K562 (cell line): Measurements from ENCODE around the gene TMEM88. TPM values are rescaled to one million over a fixed set of nuclear protein-coding genes. Genes with fewer than 3 reads are reported as not detected.
A peak's percentile ranks its signal among the peaks of the same experiment; 100 is the strongest.

Source experiments
- ATAC-seq: fragments of 200-7000 bp; cut with Tn5 transposase; 3 replicates; pipeline ENCODE4 v1.9.1; 2020; ENCODE audit warnings: moderate library complexity
- BruUV-seq: library from RNA; stranded (reverse); fragments of 400-500 nt; replicated peaks from 2 replicates; lab custom pipeline; 2021; lab: Mats Ljungman, UMichigan
- CTCF ChIA-PET: fragments of 300-600 bp; formaldehyde crosslinking; extraction: SDS; loops from one replicate; lab custom pipeline; 2021; ENCODE audit warnings: low intra/inter-chr PET ratio; lab: Yijun Ruan, JAX
- POLR2A ChIA-PET: fragments of 300-600, 350-650 bp; sonication (Branson Sonifier 250); formaldehyde crosslinking; extraction: SDS; loops from one replicate; lab custom pipeline; 2021; ENCODE audit warnings: antibody characterized with exemption, inconsistent platforms; lab: Yijun Ruan, JAX
- DNase-seq, 4 experiments: peaks; one replicate each; pipeline versions ENCODE4 v3.0.0 to v3.0.0-alpha.2; 2011 to 2018; ENCODE audit warnings: low spot score in 3 of 4, mixed read lengths in 3 of 4; ENCODE audit errors: extremely low read depth in 1 of 4
- FAIRE-seq: peaks from 2 replicates; lab custom pipeline; 2011; peaks lifted over from hg19 to GRCh38; lab: Jason Lieb, UNC
- H2AFZ ChIP-seq: 2 replicates; pipeline ENCODE4 v1.6.0; 2011; ENCODE audit warnings: low read depth, low read length, control low read depth, inconsistent platforms
- H3K27ac ChIP-seq: fragments of 200-600 bp; 3 replicates; pipeline ENCODE4 v1.8.0; 2011; ENCODE audit warnings: low read depth, mild to moderate bottlenecking, control low read depth, inconsistent platforms, low read length, moderate library complexity, mixed read lengths; ENCODE audit errors: extremely low read depth
- H3K27me3 ChIP-seq, 2 experiments: fragments of 300-600 bp in 1 of 2; 2 replicates in 1 of 2; 3 replicates in 1 of 2; pipeline versions ENCODE4 v1.6.0 to v1.8.0; 2011; ENCODE audit warnings: inconsistent platforms in 2 of 2, low read length in 2 of 2, mild to moderate bottlenecking in 1 of 2, mixed read lengths in 1 of 2, moderate library complexity in 1 of 2; ENCODE audit not compliant: control insufficient read depth in 2 of 2, insufficient read depth in 2 of 2
- H3K36me3 ChIP-seq: fragments of 300-600 bp; 3 replicates; pipeline ENCODE4 v1.8.0; 2011; ENCODE audit warnings: mild to moderate bottlenecking, low read length, inconsistent platforms; ENCODE audit not compliant: control insufficient read depth, insufficient read depth
- H3K4me1 ChIP-seq, 2 experiments: fragments of 200-600 bp in 1 of 2; replicated peaks in 1 of 2; 2 replicates in 1 of 2; 3 replicates in 1 of 2; pipeline versions ENCODE4 v1.5.1 to v1.8.0; 2011; ENCODE audit warnings: inconsistent platforms in 2 of 2, low read length in 2 of 2, mild to moderate bottlenecking in 1 of 2, mixed read lengths in 1 of 2, moderate library complexity in 1 of 2; ENCODE audit not compliant: control insufficient read depth in 2 of 2, insufficient read depth in 2 of 2
- H3K4me2 ChIP-seq: 2 replicates; pipeline ENCODE4 v1.6.1; 2011; ENCODE audit warnings: low read length, control low read depth, inconsistent platforms, mixed read lengths; ENCODE audit not compliant: insufficient read depth
- H3K4me3 ChIP-seq: fragments of 200-600 bp; sonication (generic), shearing (Covaris generic); 2 replicates; pipeline ENCODE4 v1.5.1; 2016; ENCODE audit warnings: control low read depth, inconsistent platforms
- H3K79me2 ChIP-seq: fragments of 200-600 bp; 3 replicates; pipeline ENCODE4 v1.8.0; 2011; ENCODE audit warnings: low read length, inconsistent platforms; ENCODE audit not compliant: control insufficient read depth, insufficient read depth
- H3K9ac ChIP-seq, 2 experiments: 2 replicates each; pipeline versions ENCODE4 v1.6.0 to v1.6.1; 2011; ENCODE audit warnings: low read depth in 2 of 2, low read length in 2 of 2, control low read depth in 1 of 2, inconsistent platforms in 1 of 2, mild to moderate bottlenecking in 1 of 2, mixed read lengths in 1 of 2; ENCODE audit not compliant: insufficient read depth in 1 of 2
- H3K9me1 ChIP-seq: one replicate; pipeline ENCODE4 v1.6.0; 2011; ENCODE audit warnings: inconsistent platforms, mild to moderate bottlenecking, low read length, moderate library complexity; ENCODE audit not compliant: control insufficient read depth, insufficient read depth
- H3K9me3 ChIP-seq: replicated peaks from 2 replicates; pipeline ENCODE4 v1.5.1; 2011; ENCODE audit warnings: low read depth, low read length, inconsistent platforms; ENCODE audit not compliant: control insufficient read depth, insufficient read depth
- H4K20me1 ChIP-seq: replicated peaks from 2 replicates; pipeline ENCODE4 v1.6.1; 2011; ENCODE audit warnings: low read length, inconsistent platforms, mixed read lengths; ENCODE audit not compliant: control insufficient read depth, insufficient read depth
- C11orf30 ChIP-seq: fragments of 450-650 bp; IDR thresholded peaks from 2 replicates; pipeline ENCODE4 v1.6.1; 2016; ENCODE audit warnings: low read depth, mild to moderate bottlenecking
- FOXJ3 ChIP-seq: sonication (generic); formaldehyde crosslinking; IDR thresholded peaks from 2 replicates; pipeline ENCODE4 v1.4.0; 2020; ENCODE audit warnings: mild to moderate bottlenecking, missing genetic modification reagents
- GTF2F1 ChIP-seq: IDR thresholded peaks from 2 replicates; pipeline ENCODE4 v1.6.1; 2011; ENCODE audit warnings: low read depth, low read length, improper control_type of control experiment
- KDM1A ChIP-seq, 2 experiments: fragments of 450-650 bp; IDR thresholded peaks; 2 replicates each; pipeline ENCODE4 v1.6.1; 2016; ENCODE audit warnings: mild to moderate bottlenecking in 2 of 2
- KDM2B ChIP-seq: fragments of 250-450 bp; sonication (Bioruptor Pico); IDR thresholded peaks from 2 replicates; pipeline ENCODE4 v1.8.0; 2021; ENCODE audit warnings: mild to moderate bottlenecking, moderate library complexity
- MCM7 ChIP-seq, 2 experiments: fragments of 450-650 bp; IDR thresholded peaks; 2 replicates each; pipeline ENCODE4 v1.6.1; 2016 to 2018
- ZNF512 ChIP-seq: IDR thresholded peaks from 2 replicates; pipeline ENCODE4 v1.6.1; 2016; ENCODE audit warnings: missing genetic modification characterization, missing compliant biosample characterization
- ZNF75A ChIP-seq: fragments of 450-650 bp; formaldehyde crosslinking; IDR thresholded peaks from 2 replicates; pipeline ENCODE4 v1.4.0; 2020; ENCODE audit warnings: mild to moderate bottlenecking
- WGBS: fragments of 100-300 bp; shearing (Covaris generic); methylation state at CpG from one replicate; pipeline ENCODE4 v1.1.6; 2016; ENCODE audit warnings: low coverage, mixed read lengths; ENCODE audit not compliant: insufficient coverage; ENCODE audit errors: missing lambda C conversion rate; 5-methylcytosine and 5-hydroxymethylcytosine counted together
- in situ Hi-C: fragments of 300-500 bp; cut with MboI; formaldehyde crosslinking; loops from 4 replicates; pipeline ENCODE4 v1.15.0; 2018; ENCODE audit warnings: inconsistent platforms, mixed read lengths
- intact Hi-C: fragments of 100-400 bp; cut with micrococcal nuclease; formaldehyde crosslinking; loops from 2 replicates; pipeline ENCODE4 v1.14.2; 2022
- polyA plus RNA-seq, 8 experiments: library from polyadenylated mRNA; depleted of rRNA in 4 of 8; stranded (reverse) in 5 of 8; unstranded in 3 of 8; fragments of >200 nt; fragmentation: Nextera tagmentation in 2 of 8; fragmentation: Illumina TruSeq in 1 of 8; extraction: Ambion mirVana in 2 of 8; extraction: Trizol in 1 of 8; gene quantifications; 2 replicates each; pipeline versions ENCODE4 v1.2.1 to v1.2.3, GENCODE V29; 2011 to 2014; ENCODE audit warnings: inconsistent platforms in 1 of 8, missing spikeins in 1 of 8
- total RNA-seq, 7 experiments: library from RNA; depleted of rRNA in 6 of 7; stranded (reverse); fragments of >200 nt in 6 of 7; fragmentation: Illumina TruSeq in 2 of 7; extraction: Trizol in 2 of 7; gene quantifications; 2 replicates each; pipeline versions ENCODE4 v1.2.1 to v1.2.3, GENCODE V29; 2011 to 2021; ENCODE audit warnings: low replicate concordance in 1 of 7
- TF ChIP-seq, protein P1 (sequence below), 2 experiments: IDR thresholded peaks; 2 replicates each; pipeline ENCODE4 v1.6.1; 2011; ENCODE audit warnings: borderline replicate concordance in 1 of 2, control low read depth in 1 of 2, low read depth in 1 of 2, low read length in 1 of 2, mild to moderate bottlenecking in 1 of 2, mixed read lengths in 1 of 2, moderate library complexity in 1 of 2; ENCODE audit not compliant: insufficient read depth in 1 of 2, insufficient read length in 1 of 2, poor library complexity in 1 of 2, severe bottlenecking in 1 of 2; ENCODE audit errors: extremely low read depth in 1 of 2

The TMEM88 gene
- total and polyA plus RNA-seq, 9 of the 15 experiments (the other 6 are each of a cell fraction or from before 2014, with no cell fraction given), result 0.10 to 1.4 (median 0.36) TPM; not detected in 3

- no peaks in the 10 kb centered on the region for H3K9me1 ChIP-seq
- no peaks in the 10 kb centered on the region for H4K20me1 ChIP-seq
- TF ChIP-seq KDM1A (IDR thresholded peaks at IDR 0.05) (no peak), ZNF75A (CRISPR knock-in tag) (no peak), FOXJ3 (CRISPR knock-in tag) (no peak), MCM7 (IDR thresholded peaks at IDR 0.05) (no peak), GTF2F1 (no peak), C11orf30 (no peak), ZNF512 (no peak), KDM2B (no peak)
- TF ChIP-seq, protein P1, sequence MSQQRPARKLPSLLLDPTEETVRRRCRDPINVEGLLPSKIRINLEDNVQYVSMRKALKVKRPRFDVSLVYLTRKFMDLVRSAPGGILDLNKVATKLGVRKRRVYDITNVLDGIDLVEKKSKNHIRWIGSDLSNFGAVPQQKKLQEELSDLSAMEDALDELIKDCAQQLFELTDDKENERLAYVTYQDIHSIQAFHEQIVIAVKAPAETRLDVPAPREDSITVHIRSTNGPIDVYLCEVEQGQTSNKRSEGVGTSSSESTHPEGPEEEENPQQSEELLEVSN (IDR thresholded peaks at IDR 0.05; ENCODE audit: borderline replicate concordance in 1 of 2, extremely low read depth in 1 of 2, insufficient read depth in 1 of 2, insufficient read length in 1 of 2, low read depth in 1 of 2, low read length in 1 of 2, poor library complexity in 1 of 2, severe bottlenecking in 1 of 2), result no peak
- ChIA-PET POLR2A (interaction anchor here (0.5 to 2.9 kb wide), 2 partner anchors 11 to 26 kb away, joined by 3 to 17 read pairs; no protein-coding TSS in a partner anchor), CTCF (interaction anchor here (0.7 to 1.0 kb wide), 2 partner anchors 17 to 113 kb away, joined by 3 to 4 read pairs; no protein-coding TSS in a partner anchor)
- intact Hi-C loops, result loop anchor here (5.0 to 10.0 kb wide), 2 partner anchors 37 to 114 kb away; no protein-coding TSS in a partner anchor
- peak overlapping the region; percentile 93 for H3K4me2 ChIP-seq
- no peak for FAIRE-seq
- no peak overlapping the region for H3K27ac ChIP-seq
- peak overlapping the region; percentile 88 to 94; a peak in 2 of 4 replicates for H3K9ac ChIP-seq
- 74% methylated on average over 7 of the region's 8 CpGs for WGBS
- peaks cover 11 to 37% of the 10 kb centered on the region in 2 experiments; a peak in 4 of 5 replicates for H3K4me1 ChIP-seq
- H3K4me3 ChIP-seq, result peak overlapping the region; percentile 65
- no peak overlapping the region for H2AFZ ChIP-seq
- DNase-seq, result no peak
- BruUV-seq, result no TSS peak
- H3K27me3 ChIP-seq, result no peaks in the 10 kb centered on the region
- peaks cover 20% of the 10 kb centered on the region; the same call in 2 of the 3 replicates for H3K36me3 ChIP-seq
- in situ Hi-C loops, result no loop called here
- no peaks in the 10 kb centered on the region for H3K9me3 ChIP-seq
- no peak for ATAC-seq
- H3K79me2 ChIP-seq, result peaks cover 12% of the 10 kb centered on the region
Measured at GRCh38 chr17:7859028-7859427, 4.2 kb downstream of the TMEM88 start.
